Neural progenitor cell (in vitro differentiated cells): ENCODE data around the gene FAAP100. TPM values are rescaled to one million over a fixed set of nuclear protein-coding genes. Genes with fewer than 3 reads are reported as not detected.

Experiments used
- DNase-seq: peaks from one replicate; pipeline ENCODE4 v3.0.0-alpha.2; 2016; ENCODE audit warnings: low spot score
- H2AFZ ChIP-seq: fragments of 200-600 bp; sonication (generic); replicated peaks from 2 replicates; pipeline ENCODE4 v1.6.1; 2016; ENCODE audit warnings: antibody characterized with exemption
- H3F3A ChIP-seq: fragments of 200-600 bp; sonication (generic); 2 replicates; pipeline ENCODE4 v1.6.1; 2016; ENCODE audit warnings: antibody characterized with exemption, low read depth
- H3K27ac ChIP-seq: fragments of 200-600 bp; sonication (generic); 2 replicates; pipeline ENCODE4 v1.5.1; 2016; ENCODE audit warnings: mild to moderate bottlenecking
- H3K27me3 ChIP-seq: fragments of 200-600 bp; sonication (generic); 2 replicates; pipeline ENCODE4 v1.6.1; 2016; ENCODE audit warnings: mild to moderate bottlenecking, moderate library complexity
- H3K36me3 ChIP-seq: fragments of 200-600 bp; sonication (generic); 2 replicates; pipeline ENCODE4 v1.5.1; 2016
- H3K4me1 ChIP-seq: fragments of 200-600 bp; sonication (generic); 2 replicates; pipeline ENCODE4 v1.6.1; 2016; ENCODE audit warnings: mixed run types
- H3K4me2 ChIP-seq: fragments of 200-600 bp; sonication (generic); 2 replicates; pipeline ENCODE4 v1.6.1; 2016
- H3K4me3 ChIP-seq: fragments of 200-600 bp; sonication (generic); 2 replicates; pipeline ENCODE4 v1.5.1; 2016
- H3K79me2 ChIP-seq: fragments of 200-600 bp; sonication (generic); 2 replicates; pipeline ENCODE4 v1.6.1; 2016; ENCODE audit warnings: low read depth
- H3K9ac ChIP-seq: fragments of 200-600 bp; sonication (generic); 2 replicates; pipeline ENCODE4 v1.6.1; 2016
- H3K9me3 ChIP-seq: fragments of 200-600 bp; sonication (generic); 2 replicates; pipeline ENCODE4 v1.5.1; 2016; ENCODE audit warnings: low read depth
- H4K20me1 ChIP-seq: fragments of 200-600 bp; sonication (generic); 2 replicates; pipeline ENCODE4 v1.6.1; 2016; ENCODE audit warnings: low read depth
- H3K27ac Mint-ChIP-seq: 3 replicates; pipeline ENCODE4 v1.8.0; 2021; ENCODE audit warnings: mixed read lengths
- H3K27me3 Mint-ChIP-seq: 2 replicates; pipeline ENCODE4 v1.8.0; 2022; ENCODE audit warnings: low read depth, mild to moderate bottlenecking, inconsistent platforms, moderate library complexity, mixed read lengths; ENCODE audit not compliant: insufficient read depth
- H3K36me3 Mint-ChIP-seq: 3 replicates; pipeline ENCODE4 v1.8.0; 2021; ENCODE audit warnings: mixed read lengths
- H3K4me1 Mint-ChIP-seq: 3 replicates; pipeline ENCODE4 v1.8.0; 2021; ENCODE audit warnings: mixed read lengths
- H3K4me3 Mint-ChIP-seq: 3 replicates; pipeline ENCODE4 v1.8.0; 2021; ENCODE audit warnings: mild to moderate bottlenecking, moderate library complexity, mixed read lengths
- H3K9me3 Mint-ChIP-seq: 3 replicates; pipeline ENCODE4 v1.8.0; 2020; ENCODE audit warnings: mixed read lengths
- EZH2 ChIP-seq: fragments of 200-600 bp; sonication (generic); IDR thresholded peaks from 2 replicates; pipeline ENCODE4 v1.6.1; 2017; ENCODE audit warnings: antibody characterized with exemption, mild to moderate bottlenecking, moderate library complexity
- EZH2phosphoT487 ChIP-seq: fragments of 200-600 bp; sonication (generic); IDR thresholded peaks from 2 replicates; pipeline ENCODE4 v1.6.1; 2017; ENCODE audit warnings: antibody characterized with exemption
- total RNA-seq: library from RNA; depleted of rRNA; stranded (reverse); fragments of >200 nt; gene quantifications from 2 replicates; pipeline ENCODE4 v1.2.3, GENCODE V29; 2015; ENCODE audit warnings: low replicate concordance
- TF ChIP-seq, protein P1 (sequence below): fragments of 200-600 bp; sonication (generic); IDR thresholded peaks from 2 replicates; pipeline ENCODE4 v1.5.1; 2017; ENCODE audit warnings: antibody characterized with exemption, mild to moderate bottlenecking

The FAAP100 gene
- total RNA-seq, 1 donor from 2014 or later = 9.7 TPM

DNA sequence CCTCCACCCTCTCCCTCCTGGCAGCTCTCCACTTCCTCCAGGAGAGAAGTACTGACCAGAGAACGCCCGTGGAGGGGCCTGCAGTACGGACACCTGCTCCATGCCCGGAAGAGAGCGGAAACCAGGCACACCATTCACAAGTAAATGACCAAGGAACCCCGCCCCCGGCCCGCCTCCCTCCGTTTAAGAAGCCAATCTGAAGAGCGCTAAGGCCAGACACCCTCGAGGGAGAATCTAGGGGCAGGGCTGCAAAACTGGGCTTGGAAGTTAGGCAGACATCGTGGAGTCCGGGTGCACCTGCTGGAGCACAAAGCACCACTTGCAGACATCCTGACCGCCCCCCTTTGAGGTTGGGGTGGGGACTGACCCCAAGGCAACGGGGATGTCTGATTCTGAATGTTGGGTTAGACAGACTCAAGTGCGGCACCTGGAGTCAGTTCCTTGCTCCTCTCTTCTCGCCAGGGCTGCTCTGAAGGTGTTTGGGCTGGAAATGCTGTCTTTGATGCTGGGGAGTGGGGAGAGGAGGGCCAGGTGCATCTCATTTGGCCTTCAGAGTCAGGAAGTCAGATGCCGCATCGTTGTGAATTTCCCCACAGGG, 964 bp upstream of the FAAP100 start:
- Histone ChIP-seq H2AFZ (peak overlapping the region; percentile 94), H3K9me3 (no peaks in the 10 kb centered on the region), H3K27me3 (no peaks in the 10 kb centered on the region), H4K20me1 (peaks cover 6% of the 10 kb centered on the region), H3K9ac (peak overlapping the region; percentile 50), H3F3A (peaks cover 16% of the 10 kb centered on the region), H3K4me2 (peak overlapping the region; percentile 93), H3K27ac (peak overlapping the region; percentile 67), H3K36me3 (no peaks in the 10 kb centered on the region), H3K79me2 (peaks cover 15% of the 10 kb centered on the region), H3K4me3 (peak overlapping the region; percentile 97), H3K4me1 (peaks cover 5% of the 10 kb centered on the region)
- peak overlapping the region; percentile 90 for H3K4me3 Mint-ChIP-seq
- H3K9me3 Mint-ChIP-seq = no peaks in the 10 kb centered on the region
- peak overlapping the region; percentile 37 for H3K27ac Mint-ChIP-seq
- peaks cover 11% of the 10 kb centered on the region for H3K36me3 Mint-ChIP-seq
- peaks cover 31% of the 10 kb centered on the region for H3K4me1 Mint-ChIP-seq
- H3K27me3 Mint-ChIP-seq = peaks cover 23% of the 10 kb centered on the region
- TF ChIP-seq EZH2phosphoT487 (no peak), EZH2 (no peak)
- TF ChIP-seq, protein P1, sequence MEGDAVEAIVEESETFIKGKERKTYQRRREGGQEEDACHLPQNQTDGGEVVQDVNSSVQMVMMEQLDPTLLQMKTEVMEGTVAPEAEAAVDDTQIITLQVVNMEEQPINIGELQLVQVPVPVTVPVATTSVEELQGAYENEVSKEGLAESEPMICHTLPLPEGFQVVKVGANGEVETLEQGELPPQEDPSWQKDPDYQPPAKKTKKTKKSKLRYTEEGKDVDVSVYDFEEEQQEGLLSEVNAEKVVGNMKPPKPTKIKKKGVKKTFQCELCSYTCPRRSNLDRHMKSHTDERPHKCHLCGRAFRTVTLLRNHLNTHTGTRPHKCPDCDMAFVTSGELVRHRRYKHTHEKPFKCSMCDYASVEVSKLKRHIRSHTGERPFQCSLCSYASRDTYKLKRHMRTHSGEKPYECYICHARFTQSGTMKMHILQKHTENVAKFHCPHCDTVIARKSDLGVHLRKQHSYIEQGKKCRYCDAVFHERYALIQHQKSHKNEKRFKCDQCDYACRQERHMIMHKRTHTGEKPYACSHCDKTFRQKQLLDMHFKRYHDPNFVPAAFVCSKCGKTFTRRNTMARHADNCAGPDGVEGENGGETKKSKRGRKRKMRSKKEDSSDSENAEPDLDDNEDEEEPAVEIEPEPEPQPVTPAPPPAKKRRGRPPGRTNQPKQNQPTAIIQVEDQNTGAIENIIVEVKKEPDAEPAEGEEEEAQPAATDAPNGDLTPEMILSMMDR = peak; percentile 27
- DNase-seq = peak; percentile 90

DNA sequence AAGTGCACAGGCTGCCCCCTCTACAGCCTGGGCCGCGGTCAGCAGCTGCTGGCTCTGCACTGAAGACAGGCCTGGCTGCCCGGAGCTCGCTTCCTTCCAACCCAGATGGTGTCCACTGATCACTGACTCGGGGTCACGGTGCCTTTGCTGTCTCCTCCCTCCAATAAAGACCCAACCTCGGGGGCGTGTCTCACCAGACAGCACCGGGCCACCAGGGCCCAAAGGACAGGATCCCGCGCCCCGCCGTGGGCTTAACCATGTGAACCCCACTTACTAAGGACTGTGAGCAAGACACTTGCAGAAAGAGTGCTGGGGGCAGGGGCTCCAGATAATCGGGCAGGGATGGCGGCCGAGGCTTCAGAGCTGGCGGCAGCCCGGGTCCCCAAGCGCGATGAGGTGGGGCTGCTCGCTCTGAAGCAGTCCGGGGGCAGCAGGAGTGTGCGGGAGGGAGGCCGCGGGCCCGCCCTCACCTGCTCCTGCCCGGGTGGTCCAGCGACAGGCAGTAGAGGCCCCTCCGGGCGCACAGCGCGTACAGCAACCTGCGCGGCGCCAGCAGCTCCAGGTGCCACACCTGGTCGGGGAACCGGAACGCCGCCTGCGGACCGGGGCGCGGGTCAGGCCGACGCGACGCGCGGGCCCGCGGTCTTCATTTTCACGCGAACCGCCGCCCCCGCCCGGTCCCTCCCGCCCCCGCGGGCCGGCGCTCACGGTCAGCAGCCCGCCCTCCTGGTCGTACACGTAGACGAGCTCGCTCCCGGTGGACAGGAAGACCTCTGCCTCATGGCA, 502 bp downstream of the FAAP100 start:
- peak overlapping the region; percentile 94 for H3K4me3 Mint-ChIP-seq
- peaks cover 16% of the 10 kb centered on the region for H3F3A ChIP-seq
- H3K79me2 ChIP-seq = peaks cover 15% of the 10 kb centered on the region
- no peaks in the 10 kb centered on the region for H3K27me3 ChIP-seq
- H3K9me3 ChIP-seq = no peaks in the 10 kb centered on the region
- no peak overlapping the region for H3K27ac Mint-ChIP-seq
- DNase-seq = peak; percentile 49
- H3K4me2 ChIP-seq = peak overlapping the region; percentile 93
- H3K27me3 Mint-ChIP-seq = peaks cover 23% of the 10 kb centered on the region
- H4K20me1 ChIP-seq = peaks cover 6% of the 10 kb centered on the region
- H3K9ac ChIP-seq = peak overlapping the region; percentile 60
- H2AFZ ChIP-seq = peak overlapping the region; percentile 94
- no peaks in the 10 kb centered on the region for H3K36me3 ChIP-seq
- H3K4me1 ChIP-seq = peaks cover 5% of the 10 kb centered on the region
- TF ChIP-seq EZH2phosphoT487 (no peak), EZH2 (no peak)
- TF ChIP-seq, protein P1 = no peak
- H3K4me1 Mint-ChIP-seq = peaks cover 31% of the 10 kb centered on the region
- H3K27ac ChIP-seq = no peak overlapping the region
- H3K36me3 Mint-ChIP-seq = peaks cover 8% of the 10 kb centered on the region
- H3K9me3 Mint-ChIP-seq = no peaks in the 10 kb centered on the region
- peak overlapping the region; percentile 97 for H3K4me3 ChIP-seq

DNA sequence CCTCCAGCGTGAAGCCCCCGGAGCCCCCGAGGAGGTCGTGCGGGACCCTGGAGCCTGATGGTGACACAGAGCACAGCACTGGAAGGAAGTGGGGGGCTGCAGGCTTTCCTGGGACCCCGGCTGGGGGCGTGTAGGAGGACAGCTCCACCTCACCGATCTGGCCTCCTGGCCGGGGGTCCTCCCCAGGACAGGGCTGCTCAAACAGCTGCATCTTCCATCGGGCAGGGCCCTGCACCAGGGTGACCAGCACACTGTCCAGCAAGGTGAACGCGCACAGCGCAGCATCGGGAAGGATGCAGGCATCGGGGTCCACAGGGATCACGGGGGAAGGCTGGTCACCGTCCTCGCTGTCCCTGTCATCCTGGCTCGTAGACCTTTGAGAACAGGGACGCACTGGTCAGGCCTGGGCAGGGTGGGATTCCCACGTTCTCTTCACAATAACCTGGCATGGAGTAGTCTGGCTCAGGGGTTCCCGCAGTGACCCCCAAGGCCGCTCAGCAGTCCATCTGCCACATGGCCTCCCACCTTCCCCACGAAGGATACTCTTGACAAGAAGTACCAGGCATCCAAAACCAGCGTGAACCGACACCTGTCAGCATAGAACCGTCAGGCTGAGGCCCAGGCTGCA, 1.2 kb downstream of the FAAP100 start:
- peaks cover 31% of the 10 kb centered on the region for H3K4me1 Mint-ChIP-seq
- H3K4me3 Mint-ChIP-seq = peak overlapping the region; percentile 94
- H3K27me3 Mint-ChIP-seq = peaks cover 19% of the 10 kb centered on the region
- Histone ChIP-seq H3K4me3 (peak overlapping the region; percentile 97), H3K36me3 (no peaks in the 10 kb centered on the region), H3K9me3 (no peaks in the 10 kb centered on the region), H4K20me1 (peaks cover 6% of the 10 kb centered on the region), H3K4me1 (peaks cover 5% of the 10 kb centered on the region), H3K79me2 (peaks cover 15% of the 10 kb centered on the region), H3K4me2 (peak overlapping the region; percentile 93), H2AFZ (no peak overlapping the region), H3K9ac (peak overlapping the region; percentile 60), H3K27ac (no peak overlapping the region), H3K27me3 (no peaks in the 10 kb centered on the region), H3F3A (peaks cover 16% of the 10 kb centered on the region)
- TF ChIP-seq EZH2phosphoT487 = no peak
- TF ChIP-seq, protein P1 = no peak
- no peak for TF ChIP-seq EZH2
- no peaks in the 10 kb centered on the region for H3K9me3 Mint-ChIP-seq
- DNase-seq = no peak
- H3K27ac Mint-ChIP-seq = no peak overlapping the region
- peaks cover 11% of the 10 kb centered on the region for H3K36me3 Mint-ChIP-seq
